Measurements from ENCODE around the gene KLK2. TPM values are rescaled to one million over a fixed set of nuclear protein-coding genes. Genes with fewer than 3 reads are reported as not detected.

The KLK2 gene
- total RNA-seq, 4 donors from 2014 or later: not detected

DNA sequence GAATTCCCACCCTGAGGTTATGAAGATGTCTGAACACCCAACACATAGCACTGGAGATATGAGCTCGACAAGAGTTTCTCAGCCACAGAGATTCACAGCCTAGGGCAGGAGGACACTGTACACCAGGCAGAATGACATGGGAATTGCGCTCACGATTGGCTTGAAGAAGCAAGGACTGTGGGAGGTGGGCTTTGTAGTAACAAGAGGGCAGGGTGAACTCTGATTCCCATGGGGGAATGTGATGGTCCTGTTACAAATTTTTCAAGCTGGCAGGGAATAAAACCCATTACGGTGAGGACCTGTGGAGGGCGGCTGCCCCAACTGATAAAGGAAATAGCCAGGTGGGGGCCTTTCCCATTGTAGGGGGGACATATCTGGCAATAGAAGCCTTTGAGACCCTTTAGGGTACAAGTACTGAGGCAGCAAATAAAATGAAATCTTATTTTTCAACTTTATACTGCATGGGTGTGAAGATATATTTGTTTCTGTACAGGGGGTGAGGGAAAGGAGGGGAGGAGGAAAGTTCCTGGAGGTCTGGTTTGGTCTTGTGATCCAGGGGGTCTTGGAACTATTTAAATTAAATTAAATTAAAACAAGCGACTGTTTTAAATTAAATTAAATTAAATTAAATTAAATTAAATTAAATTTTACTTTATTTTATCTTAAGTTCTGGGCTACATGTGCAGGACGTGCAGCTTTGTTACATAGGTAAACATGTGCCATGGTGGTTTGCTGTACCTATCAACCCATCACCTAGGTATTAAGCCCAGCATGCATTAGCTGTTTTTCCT lies 11.5 kb upstream of the KLK2 start:
- ATAC-seq: no peak
- H3K4me3 ChIP-seq: no peak overlapping the region
- 67 to 68% methylated on average over 5 to 7 of the region's 7 CpGs for WGBS, 2 donors (ENCODE audit: low coverage in 1 of 2)
- H3K27me3 ChIP-seq: peaks cover 81% of the 10 kb centered on the region
- H3K9me3 ChIP-seq: no peaks in the 10 kb centered on the region
- H3K36me3 ChIP-seq: no peaks in the 10 kb centered on the region
- no peaks in the 10 kb centered on the region for H3K4me1 ChIP-seq
- TF ChIP-seq, protein P1, sequence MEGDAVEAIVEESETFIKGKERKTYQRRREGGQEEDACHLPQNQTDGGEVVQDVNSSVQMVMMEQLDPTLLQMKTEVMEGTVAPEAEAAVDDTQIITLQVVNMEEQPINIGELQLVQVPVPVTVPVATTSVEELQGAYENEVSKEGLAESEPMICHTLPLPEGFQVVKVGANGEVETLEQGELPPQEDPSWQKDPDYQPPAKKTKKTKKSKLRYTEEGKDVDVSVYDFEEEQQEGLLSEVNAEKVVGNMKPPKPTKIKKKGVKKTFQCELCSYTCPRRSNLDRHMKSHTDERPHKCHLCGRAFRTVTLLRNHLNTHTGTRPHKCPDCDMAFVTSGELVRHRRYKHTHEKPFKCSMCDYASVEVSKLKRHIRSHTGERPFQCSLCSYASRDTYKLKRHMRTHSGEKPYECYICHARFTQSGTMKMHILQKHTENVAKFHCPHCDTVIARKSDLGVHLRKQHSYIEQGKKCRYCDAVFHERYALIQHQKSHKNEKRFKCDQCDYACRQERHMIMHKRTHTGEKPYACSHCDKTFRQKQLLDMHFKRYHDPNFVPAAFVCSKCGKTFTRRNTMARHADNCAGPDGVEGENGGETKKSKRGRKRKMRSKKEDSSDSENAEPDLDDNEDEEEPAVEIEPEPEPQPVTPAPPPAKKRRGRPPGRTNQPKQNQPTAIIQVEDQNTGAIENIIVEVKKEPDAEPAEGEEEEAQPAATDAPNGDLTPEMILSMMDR (IDR thresholded peaks at IDR 0.05): no peak
- TF ChIP-seq POLR2A (IDR thresholded peaks at IDR 0.05): no peak
- TF ChIP-seq POLR2AphosphoS5 (IDR thresholded peaks at IDR 0.05): no peak
- no peak for TF ChIP-seq EP300 (IDR thresholded peaks at IDR 0.05)
- no peak overlapping the region for H3K27ac ChIP-seq

- ATAC-seq: no peak
- Histone ChIP-seq H3K27me3 (peaks cover 88% of the 10 kb centered on the region), H3K4me1 (no peaks in the 10 kb centered on the region), H3K9me3 (no peaks in the 10 kb centered on the region), H3K27ac (no peak overlapping the region), H3K4me3 (no peak overlapping the region), H3K36me3 (no peaks in the 10 kb centered on the region)
- WGBS, 2 donors (ENCODE audit: low coverage in 1 of 2): 76 to 85% methylated on average over 4 of the region's 4 CpGs
- TF ChIP-seq POLR2AphosphoS5 (IDR thresholded peaks at IDR 0.05) (no peak), EP300 (IDR thresholded peaks at IDR 0.05) (no peak), POLR2A (IDR thresholded peaks at IDR 0.05) (no peak)
- TF ChIP-seq, protein P1 (IDR thresholded peaks at IDR 0.05): no peak
These were observed 3.8 kb upstream of the KLK2 start for GRCh38 chr19:50869479-50869878.

DNA sequence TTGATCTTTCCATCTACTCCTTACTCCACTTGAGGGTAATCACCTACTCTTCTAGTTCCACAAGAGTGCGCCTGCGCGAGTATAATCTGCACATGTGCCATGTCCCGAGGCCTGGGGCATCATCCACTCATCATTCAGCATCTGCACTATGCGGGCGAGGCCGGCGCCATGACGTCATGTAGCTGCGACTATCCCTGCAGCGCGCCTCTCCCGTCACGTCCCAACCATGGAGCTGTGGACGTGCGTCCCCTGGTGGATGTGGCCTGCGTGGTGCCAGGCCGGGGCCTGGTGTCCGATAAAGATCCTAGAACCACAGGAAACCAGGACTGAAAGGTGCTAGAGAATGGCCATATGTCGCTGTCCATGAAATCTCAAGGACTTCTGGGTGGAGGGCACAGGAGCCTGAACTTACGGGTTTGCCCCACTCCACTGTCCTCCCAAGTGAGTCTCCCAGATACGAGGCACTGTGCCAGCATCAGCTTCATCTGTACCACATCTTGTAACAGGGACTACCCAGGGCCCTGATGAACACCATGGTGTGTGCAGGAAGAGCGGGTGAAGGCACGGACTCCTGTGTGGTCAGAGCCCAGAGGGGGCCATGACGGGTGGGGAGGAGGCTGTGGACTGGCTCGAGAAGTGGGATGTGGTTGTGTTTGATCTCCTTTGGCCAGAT lies 2.7 kb upstream of the KLK2 start:
- Histone ChIP-seq H3K4me3 (no peak overlapping the region), H3K27me3 (peaks cover 93% of the 10 kb centered on the region), H3K36me3 (no peaks in the 10 kb centered on the region), H3K4me1 (no peaks in the 10 kb centered on the region), H3K27ac (no peak overlapping the region), H3K9me3 (no peaks in the 10 kb centered on the region)
- ATAC-seq: no peak
- 53 to 71% methylated on average over 3 to 12 of the region's 26 CpGs for WGBS, 2 donors (ENCODE audit: low coverage in 1 of 2)
- TF ChIP-seq, protein P1 (IDR thresholded peaks at IDR 0.05): no peak
- TF ChIP-seq EP300 (IDR thresholded peaks at IDR 0.05) (no peak), POLR2A (IDR thresholded peaks at IDR 0.05) (no peak), POLR2AphosphoS5 (IDR thresholded peaks at IDR 0.05) (no peak)

GRCh38 chr19:50874211-50874610 lies 972 bp downstream of the KLK2 start:
- H3K4me1 ChIP-seq: no peaks in the 10 kb centered on the region
- ATAC-seq: no peak
- no peak overlapping the region for H3K27ac ChIP-seq
- H3K36me3 ChIP-seq: no peaks in the 10 kb centered on the region
- WGBS, 2 donors (ENCODE audit: low coverage in 1 of 2): 65 to 76% methylated on average over 2 to 5 of the region's 5 CpGs
- peaks cover 96% of the 10 kb centered on the region for H3K27me3 ChIP-seq
- no peak overlapping the region for H3K4me3 ChIP-seq
- H3K9me3 ChIP-seq: no peaks in the 10 kb centered on the region
- TF ChIP-seq, protein P1 (IDR thresholded peaks at IDR 0.05): no peak
- TF ChIP-seq EP300 (IDR thresholded peaks at IDR 0.05) (no peak), POLR2AphosphoS5 (IDR thresholded peaks at IDR 0.05) (no peak), POLR2A (IDR thresholded peaks at IDR 0.05) (no peak)

All from gastroesophageal sphincter (tissue), 4 donors.